ENCODE results near the gene RAI14.

RAI14 gene

GRCh38 chr5:34648039-34648839 is 7.9 kb upstream of the RAI14 start:
- no peak for DNase-seq (ENCODE audit: low spot score)

- DNase-seq (ENCODE audit: low spot score): no peak
These were observed 7.3 kb upstream of the RAI14 start for GRCh38 chr5:34648840-34649158.

- no peak for DNase-seq (ENCODE audit: low spot score)
These were observed 4.3 kb upstream of the RAI14 start for GRCh38 chr5:34651791-34652190.

GRCh38 chr5:34652466-34652865 is 3.7 kb upstream of the RAI14 start:
- peak; percentile 13 for DNase-seq (ENCODE audit: low spot score)

GRCh38 chr5:34652914-34653313 is 3.2 kb upstream of the RAI14 start:
- DNase-seq (ENCODE audit: low spot score): peak; percentile 9

GRCh38 chr5:34653708-34654107 is 2.4 kb upstream of the RAI14 start:
- no peak for DNase-seq (ENCODE audit: low spot score)

GRCh38 chr5:34655354-34655991 is 655 bp upstream of the RAI14 start:
- peak; percentile 81 for DNase-seq (ENCODE audit: low spot score)

- DNase-seq (ENCODE audit: low spot score): peak; percentile 14
These were observed 659 bp downstream of the RAI14 start for GRCh38 chr5:34656700-34657273.

GRCh38 chr5:34657274-34657921 is 1.3 kb downstream of the RAI14 start:
- DNase-seq (ENCODE audit: low spot score): peak; percentile 35

- DNase-seq (ENCODE audit: low spot score): peak; percentile 12
These were observed 1.9 kb downstream of the RAI14 start for GRCh38 chr5:34657988-34658387.

GRCh38 chr5:34659168-34659567 is 3.0 kb downstream of the RAI14 start:
- no peak for DNase-seq (ENCODE audit: low spot score)

- no peak for DNase-seq (ENCODE audit: low spot score)
These were observed 4.3 kb downstream of the RAI14 start for GRCh38 chr5:34660444-34660843.

- DNase-seq (ENCODE audit: low spot score): no peak
These were observed 7.8 kb downstream of the RAI14 start for GRCh38 chr5:34663771-34664496.

- no peak for DNase-seq (ENCODE audit: low spot score)
These were observed 10.4 kb downstream of the RAI14 start for GRCh38 chr5:34666392-34667080.

- no peak for DNase-seq (ENCODE audit: low spot score)
These were observed 11.6 kb downstream of the RAI14 start for GRCh38 chr5:34667705-34668104.

GRCh38 chr5:34669931-34670516 is 13.9 kb downstream of the RAI14 start:
- no peak for DNase-seq (ENCODE audit: low spot score)

GRCh38 chr5:34672196-34672595 is 16.1 kb downstream of the RAI14 start:
- no peak for DNase-seq (ENCODE audit: low spot score)

GRCh38 chr5:34673463-34674125 is 17.5 kb downstream of the RAI14 start:
- DNase-seq (ENCODE audit: low spot score): no peak

GRCh38 chr5:34674187-34674586 is 18.1 kb downstream of the RAI14 start:
- DNase-seq (ENCODE audit: low spot score): no peak

GRCh38 chr5:34675857-34676256 is 19.7 kb downstream of the RAI14 start:
- DNase-seq (ENCODE audit: low spot score): no peak

- DNase-seq (ENCODE audit: low spot score): no peak
These were observed 20.3 kb downstream of the RAI14 start for GRCh38 chr5:34676416-34676815.

All from cerebellar cortex (tissue), 1 donor.